NCI-H510A treated with DMSO at 0.1 percent for 48 hours (cell line): ENCODE measurements around the gene CCL24.
"Not testable (repeated sequence)": the region's sequence is repeated elsewhere in the genome, so short reads cannot be mapped to it uniquely, and the experiment has no call there.

Experiments
- DNase-seq: peaks from one replicate; lab custom pipeline; 2025; lab: John Stamatoyannopoulos, UW

The CCL24 gene

DNA sequence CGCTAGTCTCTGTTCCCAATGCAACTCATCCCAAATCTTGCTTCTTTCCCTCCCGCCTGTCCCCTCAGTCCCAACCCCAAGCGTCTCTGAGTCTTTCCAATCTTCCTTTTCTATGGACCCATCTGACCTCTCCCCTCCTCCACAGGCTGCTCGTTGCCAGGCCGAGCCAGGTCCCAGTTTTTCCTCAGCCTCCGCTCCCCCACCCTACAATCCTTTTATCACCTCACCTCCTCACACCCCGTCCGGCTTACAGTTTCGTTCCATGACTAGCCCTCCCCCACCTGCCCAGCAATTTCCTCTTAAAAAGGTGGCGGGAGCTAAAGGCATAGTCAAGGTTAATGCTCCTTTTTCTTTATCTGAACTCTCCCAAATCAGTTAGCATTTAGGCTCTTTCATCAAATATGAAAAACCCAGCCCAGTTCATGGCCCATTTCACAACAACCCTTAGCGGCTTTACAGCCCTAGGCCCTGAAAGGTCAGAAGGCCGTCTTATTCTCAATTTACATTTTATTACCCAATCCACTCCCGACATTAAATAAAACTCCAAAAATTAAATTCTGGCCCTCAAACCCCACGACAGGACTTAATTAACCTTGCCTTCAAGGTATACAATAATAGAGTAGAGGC lies 32.8 kb downstream of the CCL24 start:
- not testable (repeated sequence) for DNase-seq

DNA sequence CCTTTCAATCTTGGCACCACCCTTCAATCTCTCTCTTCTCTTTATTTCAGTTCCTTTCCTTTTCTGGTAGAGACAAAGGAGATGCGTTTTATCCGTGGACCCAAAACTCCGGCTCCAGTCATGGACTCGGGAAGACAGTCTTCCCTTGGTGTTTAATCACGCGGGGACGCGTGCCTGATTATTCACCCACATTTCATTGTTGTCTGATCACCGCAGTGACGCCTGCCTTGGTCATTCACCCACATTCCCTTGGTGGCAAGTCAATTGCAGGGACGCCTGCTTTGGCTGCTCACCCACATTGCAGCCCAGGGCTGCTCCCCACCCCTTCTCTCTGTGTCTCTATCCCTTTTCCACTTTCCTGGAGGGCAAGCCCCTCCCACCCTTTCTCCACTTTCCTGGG lies 34.1 kb downstream of the CCL24 start:
- DNase-seq = not testable (repeated sequence)

DNA sequence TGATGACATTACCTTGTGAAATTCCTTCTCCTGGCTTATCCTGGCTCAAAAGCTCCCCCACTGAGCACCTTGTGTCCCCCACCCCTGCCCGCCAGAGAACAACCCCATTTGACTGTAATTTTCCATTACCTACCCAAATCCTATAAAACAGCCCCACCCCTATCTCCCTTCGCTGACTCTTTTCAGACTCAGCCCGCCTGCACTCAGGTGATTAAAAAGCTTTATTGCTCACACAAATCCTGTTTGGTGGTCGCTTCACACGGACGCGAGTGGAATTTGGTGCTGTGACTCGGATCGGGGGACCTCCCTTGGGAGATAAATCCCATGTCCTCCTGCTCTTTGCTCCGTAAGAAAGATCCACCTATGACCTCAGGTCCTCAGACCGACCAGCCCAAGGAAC lies 34.6 kb downstream of the CCL24 start:
- DNase-seq = not testable (repeated sequence)

DNA sequence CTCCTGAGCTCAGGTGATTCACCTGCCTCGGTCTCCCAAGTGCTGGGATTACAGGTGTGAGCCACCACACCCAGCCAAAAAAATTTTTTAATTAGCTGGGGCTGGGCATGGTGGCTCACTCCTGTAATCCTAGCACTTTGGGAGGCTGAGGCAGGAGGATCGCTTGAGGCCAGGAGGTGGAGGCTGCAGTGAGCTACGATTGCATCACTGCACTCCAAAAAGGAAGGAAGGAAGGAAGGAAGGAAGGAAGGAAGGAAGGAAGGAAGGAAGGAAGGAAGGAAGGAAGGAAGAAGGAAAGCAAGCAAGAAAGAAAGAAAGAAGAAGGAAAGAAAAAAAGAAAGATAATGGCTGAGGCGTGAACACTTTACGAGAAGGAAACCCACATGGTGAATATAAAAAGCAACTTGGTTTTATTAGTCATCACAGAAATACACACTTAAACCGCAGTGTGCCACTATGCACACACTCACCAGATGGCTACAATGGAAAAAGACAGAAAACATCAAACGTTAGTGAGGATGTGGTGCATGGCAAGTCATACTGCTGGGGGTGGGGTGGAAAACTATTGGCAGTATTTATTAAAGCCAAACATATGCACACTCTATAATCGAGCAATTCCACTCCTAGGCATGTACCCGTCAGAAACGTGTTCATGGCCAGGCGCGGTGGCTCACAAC lies 37.2 kb downstream of the CCL24 start:
- no peak for DNase-seq

DNA sequence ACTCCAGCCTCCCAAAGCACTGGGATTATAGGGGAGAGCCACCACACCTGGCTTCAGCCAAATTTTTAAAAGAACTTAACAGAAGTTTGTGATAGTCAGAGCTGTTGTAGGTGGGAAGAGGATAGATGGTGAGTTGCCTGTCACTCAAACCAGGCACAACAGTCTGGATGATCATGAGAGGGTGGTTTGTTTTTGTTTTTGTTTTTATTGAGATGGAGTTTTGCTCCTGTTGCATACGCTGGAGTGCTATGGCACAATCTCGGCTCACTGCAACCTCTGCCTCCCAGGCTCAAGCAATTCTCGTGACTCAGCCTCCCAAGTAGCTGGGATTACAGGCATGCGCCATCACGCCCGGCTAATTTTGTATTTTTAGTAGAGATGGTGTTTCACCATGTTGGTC lies 39.6 kb downstream of the CCL24 start:
- DNase-seq = not testable (repeated sequence)

DNA sequence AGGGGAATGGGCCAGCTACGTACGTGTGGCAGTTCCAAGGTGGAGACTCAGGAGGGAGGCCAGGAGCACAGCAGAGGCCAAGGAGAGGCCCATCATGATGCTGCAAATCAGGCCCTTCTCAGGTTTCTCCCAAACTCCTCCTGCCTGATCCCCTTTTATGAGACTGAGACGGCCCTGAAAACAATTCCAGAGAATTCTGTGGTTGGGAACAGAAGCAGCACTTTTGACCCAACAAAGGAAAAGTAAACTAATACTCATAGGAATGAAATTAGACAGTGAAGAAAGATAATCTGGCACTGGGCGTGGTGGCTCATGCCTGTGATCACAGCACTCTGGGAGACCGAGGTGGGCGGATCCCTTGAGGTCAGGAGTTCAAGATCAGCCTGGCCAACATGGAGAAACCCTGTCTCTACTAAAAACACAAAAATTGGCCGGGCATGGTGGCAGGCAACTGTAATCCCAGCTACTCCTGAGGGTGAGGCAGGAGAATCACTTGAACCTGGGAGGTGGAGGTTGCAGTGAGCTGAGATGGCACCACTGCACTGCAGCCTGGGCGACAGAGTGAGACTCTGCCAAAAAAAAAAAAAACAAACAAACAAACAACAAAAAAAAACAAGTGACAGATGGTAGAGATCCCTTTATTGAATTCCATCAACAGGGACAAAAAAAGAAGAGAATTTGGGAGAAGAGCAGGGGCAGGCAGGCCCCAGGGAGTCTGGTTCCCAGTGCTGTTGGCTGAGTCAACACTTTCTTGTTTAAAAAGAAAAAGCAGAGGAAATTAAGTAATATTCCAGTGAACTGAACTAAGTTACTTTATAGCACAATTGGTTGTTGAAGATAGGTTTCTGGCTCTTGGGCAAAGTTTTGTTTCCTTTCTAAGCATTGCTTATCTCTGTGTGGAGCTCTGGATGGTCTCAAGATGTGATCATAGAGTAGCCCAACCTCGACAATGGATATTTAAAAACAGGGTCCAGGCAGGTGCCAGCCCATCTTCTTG lies 41.2 kb downstream of the CCL24 start, which contains the start of gene CCL26:
Gene CCL26, minus strand, starts transcription at position 131 of the 997 bp plus-strand sequence. Its CDS starts 35 bp downstream, at position 96.
- DNase-seq = no peak

DNA sequence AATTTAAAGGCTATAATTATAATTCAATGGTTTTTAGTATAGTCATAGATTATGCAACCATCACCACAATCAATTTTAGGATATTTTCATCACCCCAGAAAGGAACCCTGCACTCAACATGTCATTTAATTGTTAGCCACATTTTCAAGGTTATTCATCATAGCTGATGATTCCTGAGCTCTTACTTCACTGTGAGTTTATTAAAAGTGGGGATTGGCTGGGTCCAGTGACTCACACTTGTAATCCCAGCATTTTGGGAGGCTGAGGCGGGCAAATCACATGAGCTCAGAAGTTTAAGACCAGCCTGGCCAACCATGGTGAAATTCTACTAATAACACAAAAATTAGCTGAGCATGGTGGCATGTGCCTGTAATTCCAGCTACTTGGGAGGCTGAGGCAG lies 42.4 kb downstream of the CCL24 start:
- no peak for DNase-seq

DNA sequence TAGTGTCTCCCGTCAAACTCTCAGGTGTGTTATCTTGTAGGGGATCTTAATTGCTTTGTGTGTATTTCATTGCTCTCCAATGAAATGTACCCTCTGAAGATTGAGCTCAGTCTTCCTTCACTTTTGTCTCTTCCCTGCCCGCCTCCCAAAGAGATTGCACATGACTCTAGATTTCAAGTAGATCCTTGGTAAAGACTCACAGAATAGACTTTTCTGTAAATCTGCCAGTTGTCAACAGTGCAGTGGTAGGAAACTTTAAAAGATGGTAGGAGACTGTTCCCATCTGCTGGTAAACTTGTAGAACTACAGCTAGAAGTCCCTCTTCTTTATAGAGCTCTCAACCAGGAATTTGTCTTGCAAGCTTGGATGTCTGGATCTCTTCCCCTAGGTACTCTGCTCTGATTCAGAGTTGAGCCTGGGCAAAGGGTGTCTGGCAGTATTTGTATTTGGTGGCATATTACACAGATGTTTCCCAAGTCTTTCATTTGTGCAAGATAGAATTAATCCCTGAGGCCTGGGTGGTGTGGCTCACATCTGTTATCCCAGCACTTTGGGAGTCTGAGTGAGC lies 51.2 kb downstream of the CCL24 start:
- peak; percentile 55 for DNase-seq

DNA sequence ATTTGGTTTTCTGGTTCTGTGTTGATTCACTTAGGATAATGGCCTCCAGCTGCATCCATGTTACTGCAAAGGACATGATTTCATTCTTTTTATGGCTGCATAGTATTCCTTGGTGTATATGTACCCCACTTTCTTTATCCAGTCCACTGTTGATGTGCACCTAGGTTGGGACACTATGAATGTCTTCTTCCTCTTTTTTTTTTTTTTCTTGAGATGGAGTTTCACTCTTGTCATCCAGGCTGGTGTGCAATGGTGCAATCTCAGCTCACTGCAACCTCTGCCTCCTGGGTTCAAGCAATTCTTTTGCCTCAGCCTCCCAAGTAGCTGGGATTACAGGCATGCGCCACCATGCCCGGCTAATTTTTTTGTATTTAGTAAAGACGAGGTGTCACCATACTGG lies 51.8 kb downstream of the CCL24 start:
- not testable (repeated sequence) for DNase-seq
